Measurements from ENCODE around the gene ARL5C.

Gene ARL5C

GRCh38 chr17:39209317-39210092, 43.5 kb upstream of the ARL5C start:
- peaks cover 7% of the 10 kb centered on the region for H3K36me3 ChIP-seq
- H3K4me1 ChIP-seq: peaks cover 13% of the 10 kb centered on the region
- no peak for TF ChIP-seq CTCF (IDR thresholded peaks at IDR 0.05; ENCODE audit: low read depth, low read length)
- H3K4me3 ChIP-seq (ENCODE audit: low read depth, low read length): peak overlapping the region; percentile 28
- peak; percentile 60 for DNase-seq
- H3K9me3 ChIP-seq: no peaks in the 10 kb centered on the region
- H3K27me3 ChIP-seq: peaks cover 5% of the 10 kb centered on the region; the same call in 1 of the 2 replicates

GRCh38 chr17:39208893-39209292, 42.9 kb upstream of the ARL5C start:
- no peak for TF ChIP-seq CTCF (IDR thresholded peaks at IDR 0.05; ENCODE audit: low read depth, low read length)
- Histone ChIP-seq H3K36me3 (peaks cover 13% of the 10 kb centered on the region), H3K27me3 (peaks cover 5% of the 10 kb centered on the region; the same call in 1 of the 2 replicates), H3K9me3 (no peaks in the 10 kb centered on the region), H3K4me1 (peaks cover 13% of the 10 kb centered on the region), H3K4me3 (ENCODE audit: low read depth, low read length) (no peak overlapping the region)
- peak; percentile 62 for DNase-seq

- DNase-seq: no peak
- no peak overlapping the region for H3K4me3 ChIP-seq (ENCODE audit: low read depth, low read length)
- no peaks in the 10 kb centered on the region for H3K9me3 ChIP-seq
- peaks cover 13% of the 10 kb centered on the region for H3K4me1 ChIP-seq
- H3K27me3 ChIP-seq: peaks cover 5% of the 10 kb centered on the region; the same call in 1 of the 2 replicates
- peaks cover 21% of the 10 kb centered on the region for H3K36me3 ChIP-seq
- no peak for TF ChIP-seq CTCF (IDR thresholded peaks at IDR 0.05; ENCODE audit: low read depth, low read length)
These were observed 42.2 kb upstream of the ARL5C start for GRCh38 chr17:39208136-39208535.

GRCh38 chr17:39205112-39205526, 39.2 kb upstream of the ARL5C start:
- peaks cover 15% of the 10 kb centered on the region for H3K4me1 ChIP-seq
- H3K27me3 ChIP-seq: peaks cover 5% of the 10 kb centered on the region; the same call in 1 of the 2 replicates
- TF ChIP-seq CTCF (IDR thresholded peaks at IDR 0.05; ENCODE audit: low read depth, low read length): no peak
- H3K36me3 ChIP-seq: peaks cover 48% of the 10 kb centered on the region
- no peak for DNase-seq
- H3K9me3 ChIP-seq: no peaks in the 10 kb centered on the region
- no peak overlapping the region for H3K4me3 ChIP-seq (ENCODE audit: low read depth, low read length)

- H3K4me3 ChIP-seq (ENCODE audit: low read depth, low read length): no peak overlapping the region
- H3K36me3 ChIP-seq: peaks cover 48% of the 10 kb centered on the region
- TF ChIP-seq CTCF (IDR thresholded peaks at IDR 0.05; ENCODE audit: low read depth, low read length): no peak
- DNase-seq: no peak
- H3K27me3 ChIP-seq: no peaks in the 10 kb centered on the region
- no peaks in the 10 kb centered on the region for H3K9me3 ChIP-seq
- peaks cover 13% of the 10 kb centered on the region for H3K4me1 ChIP-seq
These were observed 38.3 kb upstream of the ARL5C start for GRCh38 chr17:39204245-39204644.

- no peaks in the 10 kb centered on the region for H3K9me3 ChIP-seq
- peaks cover 48% of the 10 kb centered on the region for H3K36me3 ChIP-seq
- no peak for TF ChIP-seq CTCF (IDR thresholded peaks at IDR 0.05; ENCODE audit: low read depth, low read length)
- H3K27me3 ChIP-seq: no peaks in the 10 kb centered on the region
- no peak for DNase-seq
- H3K4me1 ChIP-seq: peaks cover 3% of the 10 kb centered on the region; the same call in 1 of the 2 replicates
- H3K4me3 ChIP-seq (ENCODE audit: low read depth, low read length): peak overlapping the region; percentile 98
These were observed 35.1 kb upstream of the ARL5C start for GRCh38 chr17:39200957-39201510.

Measured in BE2C (cell line).